GM12864 (cell line): ENCODE measurements around the gene USP11.

ENCODE experiments used
- DNase-seq: peaks from one replicate; pipeline ENCODE4 v3.0.0-alpha.2; 2011; ENCODE audit warnings: low read depth
- H3K4me3 ChIP-seq: 2 replicates; pipeline ENCODE4 v1.5.1; 2011; ENCODE audit warnings: mild to moderate bottlenecking, low read depth, low read length, control low read depth
- CTCF ChIP-seq: IDR thresholded peaks from 2 replicates; pipeline ENCODE4 v1.5.1; 2011; ENCODE audit warnings: low read depth, mild to moderate bottlenecking, moderate library complexity, low read length, control low read depth, inconsistent platforms; ENCODE audit errors: missing control alignments

The USP11 gene

GRCh38 chrX:47232803-47233332 lies at the start of gene USP11:
USP11 (plus strand) TSS chrX:47233009; CDS start chrX:47233044, 35 bp downstream.
- H3K4me3 ChIP-seq, result peak within 1 kb of the TSS; percentile 78
- peak; percentile 29 for DNase-seq
- no peak for TF ChIP-seq CTCF

GRCh38 chrX:47184486-47184885 lies 48.3 kb upstream of the USP11 start:
- TF ChIP-seq CTCF, result no peak
- DNase-seq, result no peak
- no peak overlapping the region for H3K4me3 ChIP-seq

- DNase-seq, result no peak
- no peak overlapping the region for H3K4me3 ChIP-seq
- TF ChIP-seq CTCF, result no peak
These were observed 47.6 kb upstream of the USP11 start for GRCh38 chrX:47185241-47185640.

GRCh38 chrX:47186096-47186740 lies 46.6 kb upstream of the USP11 start:
- no peak for DNase-seq
- no peak overlapping the region for H3K4me3 ChIP-seq
- TF ChIP-seq CTCF, result no peak

GRCh38 chrX:47187106-47187677 lies 45.6 kb upstream of the USP11 start:
- H3K4me3 ChIP-seq, result no peak overlapping the region
- TF ChIP-seq CTCF, result no peak
- no peak for DNase-seq

- TF ChIP-seq CTCF, result no peak
- no peak for DNase-seq
- H3K4me3 ChIP-seq, result no peak overlapping the region
These were observed 42.9 kb upstream of the USP11 start for GRCh38 chrX:47189906-47190305.
